Skeletal muscle cell (primary cell): Measurements from ENCODE around the gene BLM.

Experiments used
- DNase-seq: peaks from one replicate; pipeline ENCODE4 v3.0.0-alpha.2; 2010; ENCODE audit warnings: low read depth
- H3K4me3 ChIP-seq: 2 replicates; pipeline ENCODE4 v1.5.1; 2011; ENCODE audit warnings: low read depth, mild to moderate bottlenecking, control low read depth, low read length, moderate library complexity

Gene BLM

DNA sequence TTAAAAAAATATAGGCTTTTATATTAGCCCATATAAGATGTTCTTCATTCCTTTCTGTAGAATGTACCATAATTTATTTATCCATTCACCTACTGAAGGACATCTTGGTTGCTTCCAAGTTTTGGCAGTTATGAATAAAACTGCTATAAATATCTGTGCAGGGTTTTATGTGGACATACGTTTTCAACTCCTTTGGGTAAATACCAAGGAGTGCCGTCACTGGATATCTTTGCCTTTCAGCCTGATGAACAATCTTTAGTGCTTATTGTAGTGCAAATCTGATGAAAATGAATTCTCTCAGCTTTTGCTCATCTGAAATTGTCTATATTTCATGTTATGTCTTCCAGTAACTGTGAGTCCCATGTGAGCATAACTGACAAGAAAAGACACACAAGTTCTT lies 26.6 kb upstream of the BLM start:
- no peak overlapping the region for H3K4me3 ChIP-seq
- no peak for DNase-seq

DNA sequence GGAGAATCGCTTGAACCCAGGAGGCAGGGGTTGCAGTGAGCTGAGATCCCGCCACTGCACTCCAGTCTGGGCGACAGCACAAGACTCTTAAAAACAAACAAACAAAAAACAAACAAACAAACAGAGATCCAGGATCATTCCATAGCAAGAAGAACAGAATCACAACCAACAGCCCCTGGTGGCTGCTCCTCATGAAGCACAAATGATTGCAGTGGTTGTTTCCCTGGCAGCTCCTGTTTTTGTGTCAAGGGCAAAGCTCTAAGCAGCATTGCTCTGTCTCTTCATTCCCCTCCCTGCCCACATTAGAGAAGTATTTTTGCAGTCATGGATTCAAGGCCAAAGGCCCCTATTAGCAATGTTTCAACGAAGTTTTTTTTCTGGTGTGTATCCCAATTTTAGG lies 25.8 kb upstream of the BLM start:
- H3K4me3 ChIP-seq, result no peak overlapping the region
- DNase-seq, result no peak

DNA sequence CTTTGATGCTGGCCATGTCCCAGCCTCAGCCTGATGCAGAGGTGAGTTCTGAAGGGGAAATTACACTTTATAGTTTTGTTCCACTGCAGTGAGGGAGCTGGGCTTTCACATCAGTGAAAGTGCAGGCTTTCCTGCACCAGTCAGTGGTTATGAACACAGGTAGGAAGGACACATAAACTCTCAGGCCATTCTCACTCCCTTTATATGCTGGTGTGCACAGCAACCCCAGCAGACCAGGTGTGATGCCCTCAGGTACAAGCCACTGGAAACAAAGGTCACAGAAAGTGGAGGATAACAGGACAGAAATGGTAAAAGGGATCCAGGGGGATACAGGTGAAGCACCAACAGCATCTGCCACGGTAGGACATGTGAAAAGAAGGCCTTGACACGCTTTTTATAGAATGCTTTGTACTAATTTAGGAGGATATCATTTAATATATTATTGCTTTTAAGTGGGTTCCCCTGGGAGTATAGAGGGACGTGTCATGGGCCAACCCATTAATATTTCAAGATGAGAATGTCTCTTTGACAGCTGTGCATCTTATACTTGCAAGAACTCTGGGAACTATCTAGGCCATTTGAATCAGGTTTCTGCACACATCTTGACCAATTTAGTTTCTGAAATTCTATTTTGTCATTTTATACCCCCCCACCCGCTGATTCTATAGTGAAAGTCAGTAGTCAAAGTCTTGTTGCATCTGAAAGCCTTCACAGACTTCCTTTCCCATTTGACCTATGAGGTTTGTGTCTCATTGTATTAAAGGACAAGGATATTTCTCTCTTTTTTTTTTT lies 25.0 kb upstream of the BLM start:
- no peak for DNase-seq
- H3K4me3 ChIP-seq, result no peak overlapping the region

DNA sequence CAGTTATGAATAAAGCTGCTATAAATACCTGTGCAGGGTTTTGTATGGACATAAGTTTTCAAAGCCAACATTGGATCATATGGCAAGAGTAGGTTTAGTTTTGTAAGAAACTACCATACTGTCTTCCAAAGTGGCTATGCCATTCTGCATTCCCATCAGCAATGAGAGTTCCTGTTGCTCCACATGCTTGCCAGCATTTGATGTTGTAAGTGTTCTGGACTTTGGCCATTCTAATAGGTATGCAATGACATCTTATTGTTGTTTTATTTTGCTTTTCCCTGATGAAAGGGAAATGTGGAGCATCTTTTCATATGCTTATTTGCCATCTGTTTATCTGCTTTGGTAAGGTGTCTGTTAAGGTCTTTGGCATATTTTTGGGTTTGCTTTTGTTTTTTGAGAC lies 22.2 kb upstream of the BLM start:
- DNase-seq, result no peak
- no peak overlapping the region for H3K4me3 ChIP-seq

DNA sequence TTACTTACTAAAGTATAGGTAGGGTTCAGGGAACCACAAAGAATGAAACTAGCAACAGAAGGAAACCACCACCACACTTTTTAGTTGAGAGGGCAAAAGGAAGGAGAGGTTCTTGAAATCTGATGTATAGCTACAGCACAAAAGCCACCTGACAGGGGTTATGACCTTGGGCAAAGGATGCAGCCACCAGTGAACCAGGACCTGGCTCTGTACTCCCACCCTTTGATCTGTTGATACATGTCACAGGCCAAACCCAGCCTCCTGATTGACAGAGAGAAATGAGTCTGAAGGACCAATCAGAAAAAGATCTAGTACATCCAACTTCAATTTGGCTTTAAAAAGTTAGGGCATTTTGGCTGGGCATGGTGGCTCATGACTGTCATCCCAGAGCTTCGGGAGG lies 20.0 kb upstream of the BLM start:
- no peak for DNase-seq
- H3K4me3 ChIP-seq, result no peak overlapping the region

DNA sequence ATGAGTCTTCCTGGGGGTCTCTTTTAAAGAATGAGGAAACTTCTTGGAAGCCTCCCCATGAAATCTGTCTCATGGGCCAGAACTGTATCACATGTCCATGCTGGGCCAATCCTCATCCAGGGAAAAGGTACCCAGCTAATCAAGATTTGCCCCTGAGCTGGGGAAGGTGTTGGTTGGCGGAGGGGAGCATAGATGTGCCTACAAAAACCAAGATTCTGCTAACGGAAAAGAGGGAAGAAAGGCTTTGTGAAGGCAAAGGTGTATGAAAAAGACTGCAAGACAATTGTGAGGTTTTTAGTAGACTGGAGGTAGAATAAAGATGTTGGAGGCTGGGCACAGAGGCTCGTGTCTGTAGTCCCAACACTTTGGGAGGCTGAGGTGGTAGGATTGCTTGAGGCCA lies 18.5 kb upstream of the BLM start:
- no peak overlapping the region for H3K4me3 ChIP-seq
- no peak for DNase-seq

DNA sequence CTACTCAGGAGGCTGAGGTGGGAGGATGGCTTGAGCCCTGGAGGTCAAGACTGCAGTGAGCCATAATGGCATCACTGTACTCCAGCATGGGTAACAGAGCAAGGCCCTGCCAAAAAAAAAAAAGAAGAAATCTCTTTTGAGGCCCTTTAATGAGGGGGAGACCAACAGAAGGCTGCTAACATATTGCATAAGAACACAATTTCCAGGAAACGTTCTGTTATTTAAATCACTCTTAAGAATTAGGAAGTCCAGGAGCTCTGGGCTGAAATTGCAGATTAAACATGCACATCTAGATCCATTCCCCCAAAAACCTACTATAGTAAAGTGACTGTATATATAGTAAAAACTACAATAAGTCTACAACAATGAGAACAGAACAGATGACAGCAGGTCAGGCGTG lies 16.1 kb upstream of the BLM start:
- no peak for DNase-seq
- no peak overlapping the region for H3K4me3 ChIP-seq

DNA sequence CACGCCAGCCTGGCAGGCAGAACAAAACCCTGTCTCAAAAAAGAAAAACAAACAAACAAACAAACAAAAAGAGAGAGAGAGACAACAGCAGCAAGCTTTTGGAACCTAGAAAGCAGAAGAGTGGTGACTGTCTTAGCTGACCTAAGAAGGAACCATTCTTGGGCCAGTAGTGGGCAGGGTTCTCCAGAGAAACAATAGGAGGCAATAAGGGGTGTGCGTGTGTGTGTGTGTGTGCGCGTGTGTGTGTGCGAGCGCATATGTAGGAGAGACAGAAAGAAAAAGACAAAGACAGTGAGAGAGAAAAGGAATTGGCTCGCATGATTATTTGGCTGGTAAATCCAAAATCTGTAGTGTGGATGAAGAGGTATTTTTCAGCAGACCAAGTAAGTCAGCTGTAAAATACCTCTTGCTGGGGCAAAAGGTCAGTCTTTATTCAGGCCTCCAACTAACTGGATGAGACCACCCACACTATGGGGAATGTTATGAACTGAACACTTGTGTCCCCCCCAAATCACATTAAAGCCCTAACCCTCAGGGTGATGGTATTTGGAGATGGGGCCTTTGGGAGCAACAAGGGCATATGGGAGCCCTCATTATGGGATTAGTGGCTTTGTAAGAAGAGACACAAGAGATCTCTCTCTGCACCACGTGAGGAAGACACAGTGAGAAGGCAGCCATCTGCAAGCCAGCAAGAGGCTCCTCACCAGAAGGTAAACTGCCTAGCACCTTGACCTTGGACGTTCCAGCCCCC lies 15.1 kb upstream of the BLM start:
- no peak for DNase-seq
- no peak overlapping the region for H3K4me3 ChIP-seq

DNA sequence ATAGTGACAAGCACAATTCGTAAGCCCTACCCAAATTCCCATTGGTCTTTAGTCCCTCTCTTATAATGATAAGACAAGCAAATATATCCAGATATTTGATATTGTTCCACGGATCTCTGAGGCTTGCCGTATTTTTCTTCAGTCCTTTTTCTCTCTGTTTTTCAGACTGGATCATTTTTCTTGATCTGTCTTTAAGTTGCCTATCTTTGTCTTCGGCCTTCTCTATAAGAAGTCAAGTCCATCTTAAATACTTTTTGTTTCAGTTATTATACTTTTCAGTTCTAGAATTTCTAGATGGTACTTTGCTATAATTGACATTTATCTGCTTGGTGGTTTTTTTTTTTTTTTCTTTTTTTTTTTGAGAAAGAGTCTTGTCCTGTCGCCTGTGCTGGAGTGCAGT lies 13.7 kb upstream of the BLM start:
- H3K4me3 ChIP-seq, result no peak overlapping the region
- DNase-seq, result no peak

DNA sequence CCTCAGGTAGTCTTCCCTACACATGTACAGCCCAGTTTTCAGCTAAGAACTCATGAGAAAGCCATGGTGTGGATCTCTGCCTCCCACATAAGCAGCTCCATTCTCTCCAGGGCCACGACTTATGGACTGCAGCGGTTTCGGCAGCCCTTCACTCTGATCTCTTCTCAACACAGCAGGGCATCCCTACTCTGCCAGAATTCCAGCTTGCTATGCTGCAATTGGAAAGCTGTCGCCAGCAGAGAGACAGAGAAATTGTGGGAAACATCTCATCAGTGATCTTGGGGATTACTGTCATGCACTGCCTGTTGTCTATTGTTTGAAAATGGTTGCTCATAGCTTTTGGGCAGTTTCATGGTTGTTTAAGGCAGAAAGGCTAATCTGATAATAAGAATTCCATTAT lies 11.9 kb upstream of the BLM start:
- H3K4me3 ChIP-seq, result no peak overlapping the region
- DNase-seq, result no peak

DNA sequence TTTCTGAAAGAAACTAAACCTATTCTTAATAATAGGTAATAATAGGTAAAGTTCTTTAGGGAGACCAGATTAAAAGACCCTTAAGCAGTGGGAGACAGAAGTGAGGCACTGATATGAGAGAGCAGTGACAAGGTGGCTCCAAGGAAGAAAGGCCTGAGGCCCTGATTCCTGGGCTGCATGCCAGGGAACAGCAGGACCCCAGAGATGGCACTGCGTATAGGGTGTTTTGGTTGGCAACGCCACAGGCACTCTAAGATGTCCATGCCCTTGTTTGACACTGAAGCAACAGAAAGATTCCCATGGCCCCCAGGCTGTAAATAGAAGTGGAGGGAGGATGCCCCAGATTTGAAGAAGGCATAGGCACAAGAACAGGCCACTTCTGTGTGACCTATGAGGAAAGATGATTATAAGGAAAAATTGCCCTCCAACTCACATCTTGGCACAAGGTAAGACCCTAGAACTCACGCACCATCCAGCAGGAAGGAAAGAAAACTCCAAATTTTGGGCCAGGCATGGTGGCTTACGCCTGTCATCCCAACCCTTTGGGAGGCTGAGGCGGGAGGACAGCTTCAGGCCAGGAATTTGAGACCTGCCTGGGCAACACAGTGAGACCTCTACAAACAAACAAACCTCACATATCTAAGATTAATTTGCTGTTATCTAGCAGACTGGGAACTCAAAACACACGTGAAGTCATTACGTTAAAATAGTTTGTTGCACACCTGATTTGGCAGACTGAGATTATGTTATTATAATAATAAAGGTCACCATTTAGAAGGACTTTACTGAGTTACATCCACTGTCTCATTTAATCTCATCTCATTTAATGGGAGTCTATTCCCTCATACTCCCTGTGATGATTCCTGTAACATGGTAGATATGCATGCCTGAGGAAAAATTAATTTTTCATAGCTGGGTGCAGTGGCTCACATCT lies 10.5 kb upstream of the BLM start:
- H3K4me3 ChIP-seq, result no peak overlapping the region
- no peak for DNase-seq

DNA sequence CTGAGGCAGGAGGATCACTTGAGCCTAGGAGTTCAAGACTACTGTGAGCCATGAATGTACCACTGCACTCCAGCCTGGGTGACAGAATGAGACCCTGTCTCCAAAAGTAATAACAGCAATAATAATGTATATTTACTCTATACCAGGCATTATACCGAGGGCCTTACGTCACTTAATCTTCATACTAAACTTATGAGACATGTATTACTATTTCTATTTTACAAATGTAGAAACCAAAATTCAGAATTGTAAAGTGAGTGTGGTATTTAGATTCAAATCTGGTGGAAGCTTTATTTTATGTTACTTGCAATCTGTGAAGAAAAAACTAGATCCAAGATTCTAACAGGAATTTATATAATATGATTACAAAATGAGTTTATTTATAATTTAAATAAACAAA lies 9.7 kb upstream of the BLM start:
- H3K4me3 ChIP-seq, result no peak overlapping the region
- DNase-seq, result no peak

DNA sequence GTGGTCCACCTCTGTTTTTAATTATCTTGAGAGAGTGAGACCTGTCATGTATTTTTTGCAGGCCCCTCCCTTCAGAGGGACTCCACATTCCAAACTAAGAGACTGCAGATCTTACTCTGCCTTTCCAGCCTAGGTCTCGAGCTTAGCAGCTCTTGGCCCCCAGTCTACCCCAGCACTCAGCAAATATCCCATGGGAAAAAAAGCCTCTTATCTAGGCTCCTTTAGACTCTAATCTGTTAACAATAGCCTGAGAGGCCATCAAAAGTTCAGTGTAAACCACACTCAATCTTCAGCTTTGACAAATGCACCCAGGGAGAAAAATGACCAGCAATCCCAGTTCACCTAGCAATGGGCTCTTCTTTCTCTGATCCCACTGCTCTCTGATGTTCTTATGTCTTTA lies 8.6 kb upstream of the BLM start:
- no peak for DNase-seq
- H3K4me3 ChIP-seq, result no peak overlapping the region

DNA sequence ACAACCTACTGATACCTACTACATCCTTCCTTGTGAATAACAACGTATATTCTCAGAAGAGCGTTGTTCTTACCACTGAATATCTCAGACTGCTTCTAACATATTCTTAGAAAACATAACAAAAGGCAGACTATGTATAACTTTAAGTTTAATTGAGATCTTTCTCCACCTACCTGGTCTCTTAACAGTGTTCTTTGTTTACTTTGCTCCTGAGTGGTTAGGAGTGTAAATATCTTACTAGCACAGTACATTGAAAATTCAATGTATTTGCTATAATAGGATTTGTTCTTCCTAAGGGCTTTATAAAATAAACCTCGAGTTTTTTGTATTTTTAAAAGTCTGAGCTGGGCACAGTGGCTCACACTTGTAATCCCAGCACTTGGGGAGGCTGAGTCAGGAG lies 7.9 kb upstream of the BLM start:
- no peak for DNase-seq
- no peak overlapping the region for H3K4me3 ChIP-seq

DNA sequence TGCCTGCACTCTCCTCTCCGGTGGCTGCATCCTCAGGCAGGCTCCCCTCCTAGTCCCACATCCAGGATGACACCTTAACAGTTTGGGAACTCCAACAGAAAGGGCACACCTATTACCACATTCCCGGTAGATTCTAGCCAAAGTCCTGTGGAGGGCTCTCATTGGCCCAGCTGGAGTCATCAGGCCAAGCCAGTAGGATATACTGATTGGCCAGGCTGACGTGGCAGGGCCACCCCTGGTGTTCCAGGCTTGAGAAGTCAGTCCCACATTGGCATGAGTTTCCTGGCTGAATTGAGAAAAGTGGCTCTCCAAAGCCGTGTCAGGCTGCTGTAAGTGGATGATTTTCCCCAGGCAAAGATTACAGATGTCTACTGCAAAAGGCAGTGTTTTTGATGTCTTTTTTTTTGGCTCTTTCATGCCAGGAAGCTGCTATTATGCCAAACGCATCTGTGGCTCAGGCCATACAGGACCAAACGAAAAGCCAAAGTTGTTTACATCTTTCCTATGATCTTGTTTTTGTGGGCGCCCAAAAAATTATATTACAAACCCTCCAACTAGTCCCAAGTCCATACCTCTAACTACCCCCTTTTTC lies 6.6 kb upstream of the BLM start:
- DNase-seq, result no peak

DNA sequence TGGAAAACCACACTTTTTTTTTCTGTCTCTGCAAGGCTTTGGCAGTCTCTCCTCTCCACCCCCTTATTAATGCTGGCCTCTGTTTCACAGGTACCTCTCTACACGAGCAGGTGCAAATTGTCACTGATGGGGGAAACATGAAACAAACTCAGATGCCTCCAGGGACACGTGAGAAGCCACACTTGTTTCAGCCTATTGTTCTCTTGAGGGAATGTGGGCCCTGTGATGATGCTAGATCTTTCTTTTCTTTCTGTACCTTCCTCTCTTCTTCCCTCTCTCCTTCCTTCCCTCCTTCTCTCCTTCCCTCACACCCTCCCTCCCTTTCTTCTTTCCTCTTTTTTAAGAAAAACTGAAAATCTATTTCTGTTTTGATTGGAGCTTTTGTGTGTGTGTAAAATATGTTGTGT lies 5.7 kb upstream of the BLM start:
- H3K4me3 ChIP-seq, result no peak overlapping the region

More for the DNA sequence above, 6.6 kb upstream of the BLM start:
- H3K4me3 ChIP-seq, result no peak overlapping the region

DNA sequence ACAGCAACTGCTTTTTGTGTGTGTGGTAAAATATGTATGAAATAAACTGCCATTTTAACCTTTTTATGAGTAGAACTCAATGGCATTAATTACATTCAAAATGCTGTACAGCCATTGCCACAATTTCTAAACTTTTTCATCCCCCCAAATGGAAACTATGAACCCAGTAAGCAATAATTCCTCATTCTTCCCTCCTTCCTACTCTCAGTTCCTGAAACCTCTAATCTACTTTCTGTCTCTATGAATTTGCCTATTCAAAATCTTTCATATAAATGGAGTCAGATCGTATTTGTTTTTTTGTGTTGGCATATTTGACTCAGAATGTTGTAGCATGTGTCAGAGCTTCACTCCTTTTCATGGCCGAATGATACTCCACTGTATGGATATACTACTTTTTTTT lies 5.3 kb upstream of the BLM start:
- H3K4me3 ChIP-seq, result no peak overlapping the region
- no peak for DNase-seq

More for the DNA sequence above, 5.7 kb upstream of the BLM start:
- DNase-seq, result no peak

DNA sequence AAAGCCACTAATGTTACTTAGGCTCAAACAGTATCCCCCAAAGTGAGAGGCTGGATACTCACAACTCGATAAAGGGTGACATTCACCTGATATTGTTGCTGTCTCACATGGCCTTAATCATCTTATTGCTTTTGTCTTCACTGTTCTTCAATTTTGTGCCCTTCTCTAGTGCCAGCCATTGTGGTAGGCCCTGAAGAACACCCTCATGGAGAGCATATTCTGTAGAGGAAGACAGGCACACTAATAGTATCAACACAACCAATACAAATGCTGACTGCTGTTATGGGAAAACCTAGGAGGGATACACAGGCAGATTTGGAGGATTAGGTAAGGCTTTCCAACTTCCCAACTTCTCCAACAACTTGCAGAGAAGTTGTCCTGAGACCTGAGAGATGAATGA lies 4.1 kb upstream of the BLM start:
- no peak for DNase-seq

DNA sequence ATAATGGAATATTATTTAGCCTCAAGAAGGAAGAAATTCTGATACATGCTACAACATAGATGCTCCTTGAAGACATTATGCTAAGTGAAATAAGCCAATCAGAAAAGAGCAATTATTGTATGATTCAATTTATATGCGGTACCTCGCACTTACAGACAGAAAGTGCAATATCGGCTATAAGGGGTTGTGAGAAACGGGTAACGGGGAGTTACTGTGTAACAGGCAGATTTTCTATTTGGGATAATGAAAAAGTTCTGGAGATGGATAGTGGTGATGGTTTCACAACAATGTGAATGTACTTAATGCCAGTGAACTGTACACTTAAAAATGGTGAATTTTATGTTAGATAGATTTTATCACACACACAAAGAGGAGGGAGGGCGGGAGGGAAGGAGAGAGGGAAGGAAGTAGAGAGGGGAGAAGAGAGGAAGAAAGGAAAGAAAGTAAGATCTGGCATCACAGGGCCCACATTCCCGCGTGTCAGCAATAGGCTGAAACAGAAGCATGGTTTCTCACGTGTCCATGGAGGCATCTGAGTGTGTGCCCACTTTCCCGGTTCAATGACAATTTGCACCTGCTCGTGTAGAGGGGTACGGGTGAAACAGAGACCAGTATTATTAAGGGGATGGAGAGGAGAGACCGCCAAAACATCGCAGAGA lies 700 bp upstream of the BLM start:
- no peak for DNase-seq
- peak overlapping the region; percentile 89 for H3K4me3 ChIP-seq

More for the DNA sequence above, 4.1 kb upstream of the BLM start:
- H3K4me3 ChIP-seq, result no peak overlapping the region
